ENCODE measurements around the gene OR51G1.

GRCh38 chr11:4881860-4882500 is 42.2 kb downstream of the OR51G1 start, which contains the start of gene OR51T1:
- TF ChIP-seq CTCF (IDR thresholded peaks at IDR 0.05; ENCODE audit: insufficient read depth, low read length, poor library complexity, severe bottlenecking), result no peak
- TF ChIP-seq EZH2phosphoT487 (conservative IDR thresholded peaks at IDR 0.05; ENCODE audit: low read length), result no peak

Data from SU-DHL-6 (cell line).